ENCODE data around the gene TMPRSS11A.

GRCh38 chr4:67973608-67974007, 10.3 kb upstream of the TMPRSS11A start:
- TF ChIP-seq CTCF (IDR thresholded peaks at IDR 0.05) (no peak), POLR2A (IDR thresholded peaks at IDR 0.05) (no peak)
